Endothelial cell of hepatic sinusoid (primary cell): ENCODE results near the gene RNF182.
"Not testable (repeated sequence)": the region's sequence is repeated elsewhere in the genome, so short reads cannot be mapped to it uniquely, and the experiment has no call there.

Experiments
- in situ Hi-C: cut with HindIII; loops from 2 replicates; pipeline ENCODE4 v1.10.0; 2017; ENCODE audit warnings: low sequenced_read_pairs

Gene RNF182

DNA sequence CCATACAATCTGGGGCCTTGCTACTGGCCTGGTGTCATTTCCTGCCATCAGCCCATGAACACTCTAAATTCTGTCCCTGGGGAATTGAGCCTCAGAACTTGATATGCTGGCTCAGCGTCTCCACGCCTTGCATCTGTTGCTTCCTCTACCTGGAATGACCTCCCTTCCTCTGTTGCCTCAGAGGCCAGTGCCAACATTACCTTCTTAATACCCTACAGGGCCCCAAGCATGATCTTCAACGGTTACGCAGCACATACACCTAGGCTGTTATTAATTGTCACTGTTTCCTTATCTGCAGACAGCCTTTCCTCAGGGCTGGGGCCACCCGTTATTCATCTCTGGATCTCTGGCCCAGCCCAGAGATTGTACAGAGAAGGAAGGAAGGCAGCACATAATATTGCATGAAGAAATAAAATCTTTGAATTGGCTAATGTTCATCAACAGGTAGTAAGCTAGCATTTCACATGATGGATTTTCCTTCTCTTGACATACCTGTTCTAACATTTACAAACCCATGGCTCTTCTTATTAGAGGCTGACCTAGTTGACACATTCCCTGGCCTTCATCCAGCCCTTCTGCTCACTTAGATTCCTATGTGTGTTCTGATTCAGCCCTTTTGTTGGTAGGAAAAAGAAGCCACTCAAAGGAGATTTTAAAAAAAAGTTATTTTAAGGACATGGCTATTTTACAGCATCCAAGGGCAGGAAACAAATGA lies 8.4 kb upstream of the RNF182 start:
- in situ Hi-C loops = no loop called here

DNA sequence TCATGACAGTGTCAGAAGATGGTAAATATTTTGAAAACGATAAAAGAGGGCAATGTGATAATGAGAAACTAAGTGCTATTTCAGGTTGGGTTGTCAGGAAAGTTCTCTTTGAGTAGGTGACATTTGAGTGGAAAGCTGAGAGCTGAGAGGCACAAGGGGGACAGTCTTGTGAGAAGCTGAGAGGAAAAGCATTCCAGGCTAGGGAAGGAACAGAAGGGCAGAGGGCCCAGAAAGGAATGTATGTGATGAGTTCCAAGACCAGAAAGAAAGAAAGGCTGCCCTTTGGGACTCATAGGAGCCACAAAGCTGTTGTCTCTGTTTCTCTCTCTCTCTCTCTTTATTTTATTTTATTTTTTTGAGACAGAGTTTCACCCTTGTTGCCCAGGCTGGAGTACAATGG lies 7.6 kb upstream of the RNF182 start:
- in situ Hi-C loops = no loop called here

- in situ Hi-C loops = no loop called here
Measured at GRCh38 chr6:13918686-13919250, 6.0 kb upstream of the RNF182 start.

GRCh38 chr6:13919861-13920260 lies 4.9 kb upstream of the RNF182 start:
- in situ Hi-C loops = no loop called here

DNA sequence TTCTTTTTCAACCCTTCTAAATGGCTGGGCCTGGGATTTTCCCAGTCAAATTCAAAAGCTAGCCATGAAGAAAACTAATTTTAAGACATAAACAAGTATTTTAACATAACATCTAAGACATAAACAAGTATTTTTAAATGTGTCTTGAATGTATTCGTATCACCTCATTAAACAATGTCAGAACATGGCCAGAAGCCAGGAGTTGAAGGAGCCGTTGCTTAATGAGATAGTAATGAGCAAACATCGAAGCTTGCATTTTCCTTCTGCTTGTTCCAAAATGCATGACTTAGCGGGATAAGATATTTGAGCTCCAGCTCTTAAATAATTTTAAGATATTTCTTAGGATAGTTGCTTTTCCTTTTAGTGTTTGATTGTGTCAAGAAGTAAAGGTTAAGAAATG lies 4.2 kb upstream of the RNF182 start:
- in situ Hi-C loops = no loop called here

DNA sequence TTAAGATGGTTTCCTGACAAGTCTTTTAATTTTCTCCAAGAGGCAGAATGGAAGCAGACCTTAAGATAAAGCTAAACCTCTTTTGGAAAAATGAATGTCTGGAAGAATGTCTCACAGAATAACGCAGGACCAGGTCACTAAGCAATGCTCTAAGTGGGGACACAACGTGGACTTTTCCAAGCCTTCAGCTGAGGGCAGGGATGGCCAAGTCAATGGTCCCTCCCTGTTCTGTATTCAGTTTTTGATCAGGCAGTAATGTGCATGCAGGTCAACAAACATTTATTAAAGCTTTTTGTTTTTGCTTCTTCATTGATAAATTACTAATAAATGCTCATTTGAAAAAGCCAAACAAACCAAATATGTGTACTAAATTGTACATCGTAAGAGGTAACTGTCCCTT lies 2.0 kb upstream of the RNF182 start:
- in situ Hi-C loops = no loop called here

DNA sequence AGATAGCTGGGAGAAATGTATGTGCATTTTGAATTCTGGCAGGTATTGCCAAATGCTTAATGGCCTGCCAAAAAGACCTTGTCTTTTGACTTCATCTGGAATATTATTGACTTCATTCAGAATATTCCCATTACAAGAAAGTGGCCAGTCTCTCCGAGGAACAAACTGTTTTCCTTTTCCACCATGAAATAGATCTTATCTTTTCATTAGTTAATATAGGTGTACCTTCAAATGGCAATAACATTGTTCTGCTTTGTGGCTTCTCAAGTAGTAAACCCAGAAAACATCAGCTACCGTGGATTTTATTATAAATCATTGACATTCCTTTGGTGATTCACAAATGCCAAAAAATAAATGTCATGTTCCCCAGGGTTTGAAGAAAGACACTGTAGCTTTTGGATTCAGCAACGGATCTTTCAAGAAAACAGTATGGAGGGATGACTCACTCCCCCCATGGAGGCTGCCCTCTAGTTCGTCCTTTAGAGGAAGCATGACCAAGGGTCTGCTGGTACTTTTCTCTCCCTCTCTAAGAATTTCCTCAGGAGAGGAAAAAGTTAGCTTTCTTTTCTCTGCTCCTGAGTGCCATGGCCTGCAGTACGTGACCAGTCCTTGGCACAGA lies 1.1 kb upstream of the RNF182 start:
- in situ Hi-C loops = no loop called here

- in situ Hi-C loops = no loop called here
Measured at GRCh38 chr6:13924146-13924948, 405 bp upstream of the RNF182 start.

GRCh38 chr6:13926378-13926777 lies 1.6 kb downstream of the RNF182 start:
- in situ Hi-C loops = no loop called here

DNA sequence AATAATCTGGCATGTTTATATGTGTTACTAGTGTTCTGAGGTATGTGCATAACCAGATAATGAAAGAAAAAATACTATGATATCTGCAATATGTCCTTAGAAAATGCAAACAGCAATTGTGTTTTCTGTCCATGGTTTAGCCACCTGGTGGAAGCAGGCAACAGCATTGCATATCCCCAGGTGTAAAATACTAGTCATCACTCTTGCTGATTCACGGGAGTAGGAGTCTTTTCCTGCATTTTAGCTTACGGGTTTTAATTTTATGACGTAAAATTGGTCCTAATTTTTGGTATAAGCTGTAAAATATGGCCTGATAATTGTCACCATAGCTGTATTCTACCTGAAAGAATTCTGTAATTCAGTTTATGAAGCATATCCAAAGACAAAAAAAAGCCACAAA lies 2.5 kb downstream of the RNF182 start:
- in situ Hi-C loops = no loop called here

DNA sequence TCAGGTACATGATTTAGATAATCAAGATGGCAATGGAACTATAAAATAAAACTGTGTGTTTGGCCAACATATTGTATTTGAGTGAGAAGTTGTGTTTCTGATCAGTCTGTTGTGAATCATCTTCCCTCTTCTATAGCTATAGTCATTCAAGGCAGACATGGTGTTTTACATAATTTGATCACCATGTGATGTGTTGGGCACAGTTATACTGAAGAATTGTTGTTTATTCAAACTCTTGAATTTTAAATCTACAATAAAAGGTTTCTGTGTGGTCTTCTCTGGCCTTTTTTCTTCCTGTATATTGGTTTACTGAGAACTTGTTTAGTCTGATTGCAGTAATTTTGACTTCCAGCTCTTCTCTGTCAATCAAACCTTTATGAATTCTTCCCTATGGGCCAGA lies 4.4 kb downstream of the RNF182 start:
- in situ Hi-C loops = no loop called here

GRCh38 chr6:13931797-13932402 lies 7.1 kb downstream of the RNF182 start:
- in situ Hi-C loops = no loop called here

DNA sequence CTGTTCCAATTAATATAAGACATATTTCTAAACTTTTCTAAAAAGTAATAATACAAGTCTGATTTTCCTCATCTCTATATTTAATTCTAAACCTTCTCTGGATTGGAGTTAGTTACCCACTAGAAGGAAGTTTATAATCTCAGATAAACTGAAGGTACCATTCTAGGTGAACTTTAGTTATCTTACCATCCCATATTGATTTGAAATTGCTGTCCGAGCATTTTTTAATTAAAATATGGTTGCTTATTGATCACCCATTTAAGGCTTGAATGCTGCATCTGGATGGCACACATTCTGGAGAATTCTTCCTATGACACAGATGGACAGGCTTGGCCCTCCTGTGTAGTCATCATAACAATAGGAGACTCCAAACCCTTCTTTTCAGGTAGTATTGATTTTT lies 8.0 kb downstream of the RNF182 start:
- in situ Hi-C loops = no loop called here

DNA sequence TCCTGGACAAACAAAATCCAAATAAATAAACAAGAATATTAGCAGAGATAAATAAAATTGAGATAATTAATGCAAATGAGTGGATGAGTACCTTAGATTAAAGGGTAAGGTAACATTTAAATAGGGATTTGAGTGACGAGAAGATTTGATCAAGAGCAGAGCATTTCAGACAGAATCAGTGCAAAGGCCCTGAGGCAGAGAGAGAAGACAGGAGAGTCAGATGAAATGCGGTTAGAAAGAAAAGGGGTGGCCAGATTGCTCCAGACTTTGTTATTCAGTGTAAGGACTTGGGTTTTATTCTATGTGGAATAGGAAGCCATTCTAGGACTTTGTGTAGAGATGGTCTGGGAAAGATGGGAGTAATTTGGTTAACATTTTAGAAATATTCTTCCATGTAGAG lies 10.0 kb downstream of the RNF182 start:
- in situ Hi-C loops = no loop called here

DNA sequence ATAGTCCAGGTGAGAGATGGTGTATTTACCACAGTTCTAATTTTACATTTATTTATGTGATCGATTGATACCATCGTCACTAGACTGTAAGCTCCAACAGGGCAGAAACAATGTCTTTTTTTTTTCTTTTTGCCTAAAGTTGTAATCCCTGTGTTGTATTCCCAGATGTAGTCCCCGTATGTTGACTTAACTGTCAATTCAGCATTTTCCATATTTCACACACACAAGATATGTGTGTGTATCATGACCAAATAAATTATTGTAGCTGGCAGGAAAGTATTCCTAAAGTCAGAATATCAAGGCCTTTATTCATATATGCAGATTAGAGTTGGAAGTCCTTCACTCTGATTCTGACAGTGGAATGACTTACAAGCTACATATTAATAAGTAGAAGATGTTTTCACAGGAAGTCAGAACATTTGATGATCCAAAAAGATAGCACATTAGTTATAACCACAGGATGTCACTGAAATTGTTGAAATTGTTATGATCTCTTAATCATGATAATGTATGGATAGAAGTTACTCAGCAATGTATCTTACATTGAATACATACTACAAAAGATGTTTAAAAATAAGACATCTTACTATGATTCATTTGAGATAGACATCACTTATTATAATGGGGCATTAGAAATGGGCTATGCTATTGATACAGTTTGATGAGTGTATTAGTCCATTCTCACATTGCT lies 10.6 kb downstream of the RNF182 start:
- in situ Hi-C loops = no loop called here

DNA sequence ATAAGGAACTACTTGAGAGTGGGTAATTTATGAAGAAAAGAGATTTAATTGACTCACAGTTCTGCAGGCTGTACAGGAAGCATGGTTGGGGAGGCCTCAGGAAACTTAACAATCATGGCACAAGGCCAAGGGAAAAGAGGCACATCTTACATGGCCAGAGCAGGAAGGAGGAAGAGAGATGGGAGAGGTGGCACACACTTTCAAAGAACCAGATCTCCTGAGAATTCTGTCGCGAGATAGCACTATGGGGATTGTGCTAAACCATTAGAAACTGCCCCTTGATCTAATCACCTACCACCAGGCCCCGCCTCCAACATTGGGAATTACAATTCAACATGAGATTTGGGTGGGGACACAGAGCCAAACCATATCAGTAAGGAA lies 11.1 kb downstream of the RNF182 start:
- in situ Hi-C loops = not testable (repeated sequence)

DNA sequence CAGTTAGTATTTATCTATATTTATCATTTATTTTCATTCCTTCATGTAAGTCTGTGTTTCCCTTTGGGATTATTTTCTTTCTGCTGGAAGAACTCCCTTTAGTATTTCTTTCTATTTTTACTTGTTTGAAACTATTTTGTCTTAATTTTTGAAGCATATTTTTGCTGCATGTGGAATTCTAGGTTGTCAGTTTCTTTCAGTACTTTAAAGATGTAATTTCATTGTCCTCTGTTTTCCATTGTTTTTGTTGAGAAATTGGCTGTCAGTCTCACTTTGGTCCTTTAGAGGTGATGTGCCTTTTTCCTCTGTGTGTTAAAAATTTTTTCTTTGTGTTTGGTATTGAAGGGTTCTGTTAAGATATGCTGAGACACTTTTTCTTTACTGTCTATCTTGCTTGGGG lies 17.1 kb downstream of the RNF182 start:
- in situ Hi-C loops = no loop called here

DNA sequence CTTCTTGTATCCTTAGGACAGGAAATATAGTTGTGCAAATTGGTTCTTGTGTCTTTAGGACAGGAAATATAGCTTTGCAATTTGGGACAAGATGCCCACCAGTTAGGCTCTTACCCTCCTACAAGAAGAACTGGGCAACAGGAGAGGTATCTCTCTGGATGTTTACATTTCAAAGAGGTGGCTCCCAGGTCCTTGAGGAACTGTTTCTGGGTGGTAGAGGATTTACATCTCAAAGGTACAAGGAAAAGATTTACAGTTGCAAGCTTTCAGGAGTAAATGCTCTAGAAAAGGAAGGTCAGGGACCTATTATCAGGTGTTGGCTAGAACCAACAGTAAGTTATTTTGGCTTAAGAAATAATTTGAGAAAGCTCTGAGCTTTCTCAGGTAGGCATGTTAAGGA lies 19.2 kb downstream of the RNF182 start:
- in situ Hi-C loops = no loop called here

GRCh38 chr6:13946506-13946905 lies 21.8 kb downstream of the RNF182 start:
- in situ Hi-C loops = no loop called here

GRCh38 chr6:13947611-13948178 lies 22.9 kb downstream of the RNF182 start:
- in situ Hi-C loops = no loop called here
